ENCODE measurements around the gene ABLIM3. TPM values are rescaled to one million over a fixed set of nuclear protein-coding genes. Genes with fewer than 3 reads are reported as not detected.

The ABLIM3 gene
- total RNA-seq, 1 experiment from 2014 or later: 12.9 TPM

GRCh38 chr5:149274939-149275338 lies 133.6 kb downstream of the ABLIM3 start:
- ChIA-PET CTCF (no interaction called here), POLR2A (no interaction called here)
- in situ Hi-C loops (cut with HindIII; ENCODE audit: low pct_unique_long_range_greater_than_20kb, low sequenced_read_pairs): loop anchor here (25.0 kb wide), 1 partner anchor 138 kb away; the partner anchor contains the start of gene ABLIM3
- intact Hi-C loops (cut with micrococcal nuclease; ENCODE audit: unreplicated experiment): loop anchor here (5.0 kb wide), 1 partner anchor 287 kb away; no protein-coding TSS in a partner anchor
- H3K9me3 ChIP-seq (ENCODE audit: control insufficient read depth, insufficient read depth, low read depth, low read length): no peaks in the 10 kb centered on the region
- H3K27me3 ChIP-seq (ENCODE audit: control insufficient read depth, insufficient read depth, low read length): no peaks in the 10 kb centered on the region
- TF ChIP-seq CTCF (IDR thresholded peaks at IDR 0.05) (no peak), SIN3A (IDR thresholded peaks at IDR 0.05; ENCODE audit: borderline replicate concordance, insufficient read depth, low read depth, low read length) (no peak), REST (IDR thresholded peaks at IDR 0.05; ENCODE audit: insufficient read depth in 1 of 2, low read depth in 2 of 2, low read length in 1 of 2) (no peak), POLR2AphosphoS5 (IDR thresholded peaks at IDR 0.05; ENCODE audit: low read depth, low read length) (no peak), TCF7L2 (IDR thresholded peaks at IDR 0.05; ENCODE audit: low read depth, low read length) (no peak)
- no peak overlapping the region for H3K27ac ChIP-seq (ENCODE audit: low read length)
- H3K4me3 ChIP-seq (ENCODE audit: low read depth in 2 of 2, low read length in 2 of 2): no peak overlapping the region
- ATAC-seq (no peak), DNase-seq (ENCODE audit: low read depth, low spot score) (no peak)
- H3K4me1 ChIP-seq (ENCODE audit: control insufficient read depth, insufficient read depth, low read length): peaks cover 10% of the 10 kb centered on the region; the same call in 1 of the 2 replicates
- H3K36me3 ChIP-seq (ENCODE audit: control insufficient read depth, insufficient read depth, low read length): no peaks in the 10 kb centered on the region
- BruUV-seq (replicated peaks): no TSS peak

GRCh38 chr5:149277801-149278200 lies 136.5 kb downstream of the ABLIM3 start:
- ATAC-seq (no peak), DNase-seq (ENCODE audit: low read depth, low spot score) (no peak)
- in situ Hi-C loops (cut with HindIII; ENCODE audit: low pct_unique_long_range_greater_than_20kb, low sequenced_read_pairs): no loop called here
- H3K27ac ChIP-seq (ENCODE audit: low read length): no peak overlapping the region
- no peak overlapping the region for H3K4me3 ChIP-seq (ENCODE audit: low read depth in 2 of 2, low read length in 2 of 2)
- BruUV-seq (replicated peaks): no TSS peak
- H3K36me3 ChIP-seq (ENCODE audit: control insufficient read depth, insufficient read depth, low read length): no peaks in the 10 kb centered on the region
- H3K9me3 ChIP-seq (ENCODE audit: control insufficient read depth, insufficient read depth, low read depth, low read length): no peaks in the 10 kb centered on the region
- H3K27me3 ChIP-seq (ENCODE audit: control insufficient read depth, insufficient read depth, low read length): no peaks in the 10 kb centered on the region
- peaks cover 6% of the 10 kb centered on the region; the same call in 1 of the 2 replicates for H3K4me1 ChIP-seq (ENCODE audit: control insufficient read depth, insufficient read depth, low read length)
- POLR2A ChIA-PET: no interaction called here
- intact Hi-C loops (cut with micrococcal nuclease; ENCODE audit: unreplicated experiment): no loop called here
- TF ChIP-seq SIN3A (IDR thresholded peaks at IDR 0.05; ENCODE audit: borderline replicate concordance, insufficient read depth, low read depth, low read length) (no peak), CTCF (IDR thresholded peaks at IDR 0.05) (no peak), REST (IDR thresholded peaks at IDR 0.05; ENCODE audit: insufficient read depth in 1 of 2, low read depth in 2 of 2, low read length in 1 of 2) (no peak), POLR2AphosphoS5 (IDR thresholded peaks at IDR 0.05; ENCODE audit: low read depth, low read length) (no peak), TCF7L2 (IDR thresholded peaks at IDR 0.05; ENCODE audit: low read depth, low read length) (no peak)
- CTCF ChIA-PET: no interaction called here

All from Panc1 (cell line).